Measurements from ENCODE around the gene CD96. TPM values are rescaled to one million over a fixed set of nuclear protein-coding genes. Genes with fewer than 3 reads are reported as not detected.

Gene CD96
- total and polyA plus RNA-seq, 2 experiments from 2014 or later = 0.91 TPM; not detected in 1

- H2AFZ ChIP-seq = no peak overlapping the region
- no peak for DNase-seq (ENCODE audit: low spot score)
These were observed 54.3 kb downstream of the CD96 start for GRCh38 chr3:111596328-111596727.

More at GRCh38 chr3:111596328-111596727, 54.3 kb downstream of the CD96 start:
- no peak overlapping the region for H3K4me2 ChIP-seq
- no peaks in the 10 kb centered on the region for H3K27me3 ChIP-seq (ENCODE audit: insufficient read depth)
- H3K9me3 Mint-ChIP-seq = no peaks in the 10 kb centered on the region; the same call in 2 of the 3 replicates
- no peak overlapping the region for H3K4me3 Mint-ChIP-seq
- H3K4me3 ChIP-seq = no peak overlapping the region
- H3K36me3 ChIP-seq (ENCODE audit: insufficient read depth) = no peaks in the 10 kb centered on the region
- no peak for ATAC-seq
- no peaks in the 10 kb centered on the region for H3F3A ChIP-seq (replicated peaks; ENCODE audit: low read depth)
- H3K27ac ChIP-seq (ENCODE audit: low read depth) = no peak overlapping the region
- H3K27me3 Mint-ChIP-seq (ENCODE audit: insufficient read depth, low read depth, poor library complexity) = peaks cover 2% of the 10 kb centered on the region
- TF ChIP-seq ZNF114 (CRISPR knock-in tag; IDR thresholded peaks at IDR 0.05) = no peak
- TF ChIP-seq NANOG (IDR thresholded peaks at IDR 0.05; ENCODE audit: borderline replicate concordance) = no peak
- TF ChIP-seq ETS1 (IDR thresholded peaks at IDR 0.05) = no peak
- no peak for TF ChIP-seq EZH2 (IDR thresholded peaks at IDR 0.05; ENCODE audit: low read depth, unreplicated experiment)
- TF ChIP-seq JUNB (IDR thresholded peaks at IDR 0.05; ENCODE audit: unreplicated experiment) = no peak
- TF ChIP-seq STAT1 (IDR thresholded peaks at IDR 0.05; ENCODE audit: unreplicated experiment) = no peak
- TF ChIP-seq ZNF331 (CRISPR knock-in tag; IDR thresholded peaks at IDR 0.05; ENCODE audit: low read depth) = no peak
- TF ChIP-seq REST (IDR thresholded peaks at IDR 0.05; ENCODE audit: unreplicated experiment) = no peak
- TF ChIP-seq POLR2AphosphoS5 (IDR thresholded peaks at IDR 0.05; ENCODE audit: low read depth) = no peak
- no peak for TF ChIP-seq CTCF (conservative IDR thresholded peaks at IDR 0.05; ENCODE audit: low read depth in 2 of 2)
- TF ChIP-seq EZH2phosphoT487 (IDR thresholded peaks at IDR 0.05; ENCODE audit: unreplicated experiment) = no peak
- no peak for TF ChIP-seq ZNF462 (CRISPR knock-in tag; IDR thresholded peaks at IDR 0.05)
- TF ChIP-seq CREB1 (CRISPR knock-in tag; IDR thresholded peaks at IDR 0.05; ENCODE audit: low read depth) = no peak
- H4K20me1 ChIP-seq (replicated peaks; ENCODE audit: insufficient read depth) = no peaks in the 10 kb centered on the region
- no peaks in the 10 kb centered on the region for H3K36me3 Mint-ChIP-seq (ENCODE audit: low read depth)
- no peaks in the 10 kb centered on the region for H3K4me1 ChIP-seq (ENCODE audit: insufficient read depth)
- H3K27ac Mint-ChIP-seq = no peak overlapping the region
- no peaks in the 10 kb centered on the region for H3K79me2 ChIP-seq (replicated peaks; ENCODE audit: insufficient read depth)
- no peaks in the 10 kb centered on the region; the same call in 1 of the 2 replicates for H3K9me2 ChIP-seq (ENCODE audit: insufficient read depth)
- no peaks in the 10 kb centered on the region for H3K4me1 Mint-ChIP-seq

Data from GM23338 (cell line).